Mucosa of rectum (tissue), 2 donors: ENCODE data around the gene GCAT.

Source experiments
- H3K27ac ChIP-seq, 2 donors: one replicate each; pipeline ENCODE4 v1.7.0; 2013; ENCODE audit warnings: inconsistent platforms in 2 of 2, low read depth in 2 of 2, low read length in 2 of 2
- H3K27me3 ChIP-seq, 2 donors: one replicate each; pipeline ENCODE4 v1.7.0; 2013; ENCODE audit warnings: low read length in 2 of 2; ENCODE audit not compliant: control insufficient read depth in 2 of 2, insufficient read depth in 2 of 2
- H3K36me3 ChIP-seq, 2 donors: one replicate each; pipeline ENCODE4 v1.7.0; 2013; ENCODE audit warnings: low read length in 2 of 2; ENCODE audit not compliant: control insufficient read depth in 2 of 2, insufficient read depth in 2 of 2
- H3K4me1 ChIP-seq, 2 donors: one replicate each; pipeline ENCODE4 v1.7.0; 2013; ENCODE audit warnings: low read length in 2 of 2, mild to moderate bottlenecking in 1 of 2; ENCODE audit not compliant: control insufficient read depth in 2 of 2, insufficient read depth in 2 of 2
- H3K4me3 ChIP-seq, 2 donors: one replicate each; pipeline ENCODE4 v1.7.0; 2013; ENCODE audit warnings: low read length in 2 of 2
- H3K9ac ChIP-seq, 2 donors: one replicate each; pipeline ENCODE4 v1.7.0; 2013; ENCODE audit warnings: low read length in 2 of 2, low read depth in 1 of 2, mild to moderate bottlenecking in 1 of 2
- H3K9me3 ChIP-seq, 2 donors: one replicate each; pipeline ENCODE4 v1.7.0; 2013; ENCODE audit warnings: low read length in 2 of 2; ENCODE audit not compliant: control insufficient read depth in 2 of 2
- donor health status: healthy.
- donor health status: Normal muscosa, but diverticular disease.

The GCAT gene

GRCh38 chr22:37808294-37808657 lies 542 bp downstream of the GCAT start:
- peak overlapping the region; percentile 80 to 85 for H3K4me3 ChIP-seq
- H3K36me3 ChIP-seq: no peaks in the 10 kb centered on the region
- peak overlapping the region; percentile 80 to 90 for H3K9ac ChIP-seq
- no peaks in the 10 kb centered on the region for H3K27me3 ChIP-seq
- peak overlapping the region; percentile 60 to 96 for H3K27ac ChIP-seq
- peaks cover 13 to 21% of the 10 kb centered on the region in 2 donors for H3K4me1 ChIP-seq
- H3K9me3 ChIP-seq: no peaks in the 10 kb centered on the region

- H3K4me3 ChIP-seq: no peak overlapping the region
- peaks cover 6 to 14% of the 10 kb centered on the region in 2 donors for H3K4me1 ChIP-seq
- no peak overlapping the region for H3K27ac ChIP-seq
- no peaks in the 10 kb centered on the region for H3K27me3 ChIP-seq
- H3K9me3 ChIP-seq: no peaks in the 10 kb centered on the region
- no peak overlapping the region for H3K9ac ChIP-seq
- H3K36me3 ChIP-seq: no peaks in the 10 kb centered on the region
Observed at GRCh38 chr22:37809672-37810333, 2.1 kb downstream of the GCAT start.

- H3K4me3 ChIP-seq: no peak overlapping the region
- H3K36me3 ChIP-seq: no peaks in the 10 kb centered on the region
- no peaks in the 10 kb centered on the region for H3K9me3 ChIP-seq
- no peaks in the 10 kb centered on the region for H3K27me3 ChIP-seq
- H3K4me1 ChIP-seq: peaks cover 6% of the 10 kb centered on the region in 2 donors
- no peak overlapping the region for H3K9ac ChIP-seq
- H3K27ac ChIP-seq: no peak overlapping the region
Observed at GRCh38 chr22:37811867-37812266, 4.1 kb downstream of the GCAT start.

GRCh38 chr22:37812869-37813678 lies 5.3 kb downstream of the GCAT start:
- Histone ChIP-seq H3K36me3 (no peaks in the 10 kb centered on the region), H3K4me3 (no peak overlapping the region)

GRCh38 chr22:37815593-37815992 lies 7.9 kb downstream of the GCAT start:
- Histone ChIP-seq H3K36me3 (no peaks in the 10 kb centered on the region), H3K4me3 (no peak overlapping the region), H3K9me3 (no peaks in the 10 kb centered on the region), H3K27ac (no peak overlapping the region), H3K27me3 (no peaks in the 10 kb centered on the region), H3K4me1 (peaks cover 14% of the 10 kb centered on the region in 2 donors), H3K9ac (no peak overlapping the region)

More at GRCh38 chr22:37812869-37813678, 5.3 kb downstream of the GCAT start:
- Histone ChIP-seq H3K27me3 (no peaks in the 10 kb centered on the region), H3K27ac (no peak overlapping the region), H3K4me1 (peaks cover 8% of the 10 kb centered on the region in 2 donors), H3K9ac (no peak overlapping the region), H3K9me3 (no peaks in the 10 kb centered on the region)

- no peak overlapping the region for H3K9ac ChIP-seq
- H3K27ac ChIP-seq: no peak overlapping the region
- no peaks in the 10 kb centered on the region for H3K9me3 ChIP-seq
- peaks cover 14% of the 10 kb centered on the region in 2 donors for H3K4me1 ChIP-seq
- H3K36me3 ChIP-seq: no peaks in the 10 kb centered on the region
- H3K4me3 ChIP-seq: no peak overlapping the region
- no peaks in the 10 kb centered on the region for H3K27me3 ChIP-seq
Observed at GRCh38 chr22:37816543-37817180, 8.9 kb downstream of the GCAT start.

- H3K9ac ChIP-seq: peak overlapping the region; percentile 51 to 63
- peaks cover 0 to 6% of the 10 kb centered on the region in 2 donors for H3K27me3 ChIP-seq
- H3K4me1 ChIP-seq: peaks cover 14% of the 10 kb centered on the region in 2 donors
- H3K27ac ChIP-seq: no peak overlapping the region
- no peaks in the 10 kb centered on the region for H3K9me3 ChIP-seq
- peak overlapping the region; percentile 51 to 62 for H3K4me3 ChIP-seq
- H3K36me3 ChIP-seq: no peaks in the 10 kb centered on the region
Observed at GRCh38 chr22:37817705-37818408, 10.1 kb downstream of the GCAT start.

GRCh38 chr22:37818409-37819104 lies 10.8 kb downstream of the GCAT start:
- peak overlapping the region in 1 of 2 donors; percentile 52 for H3K9ac ChIP-seq
- no peak overlapping the region for H3K27ac ChIP-seq
- H3K9me3 ChIP-seq: no peaks in the 10 kb centered on the region
- H3K27me3 ChIP-seq: peaks cover 3 to 6% of the 10 kb centered on the region in 2 donors
- no peaks in the 10 kb centered on the region for H3K36me3 ChIP-seq
- peak overlapping the region; percentile 51 to 62 for H3K4me3 ChIP-seq
- H3K4me1 ChIP-seq: peaks cover 14% of the 10 kb centered on the region in 2 donors

- Histone ChIP-seq H3K27me3 (peaks cover 3 to 6% of the 10 kb centered on the region in 2 donors), H3K9ac (no peak overlapping the region), H3K27ac (no peak overlapping the region), H3K9me3 (no peaks in the 10 kb centered on the region), H3K4me3 (peak overlapping the region; percentile 51 to 62), H3K36me3 (no peaks in the 10 kb centered on the region), H3K4me1 (peaks cover 14% of the 10 kb centered on the region in 2 donors)
Observed at GRCh38 chr22:37819105-37819433, 11.3 kb downstream of the GCAT start.
